HEK293 (cell line): Measurements from ENCODE around the gene TAF1.

Experiments used
- TRIM28 ChIP-seq: IDR thresholded peaks from 2 replicates; pipeline ENCODE4 v1.6.1; 2011; ENCODE audit warnings: low read length, control low read depth, borderline replicate concordance
- ZFP37 ChIP-seq: fragments of 450-650 bp; formaldehyde crosslinking; IDR thresholded peaks from 2 replicates; pipeline ENCODE4 v1.5.1; 2016; ENCODE audit warnings: missing biosample characterization, missing genetic modification characterization
- ZNF843 ChIP-seq: fragments of 450-650 bp; formaldehyde crosslinking; IDR thresholded peaks from 2 replicates; pipeline ENCODE4 v1.5.1; 2016; ENCODE audit warnings: missing biosample characterization, missing genetic modification characterization
- TF ChIP-seq, protein P1 (sequence below): fragments of 450-650 bp; formaldehyde crosslinking; IDR thresholded peaks from 2 replicates; pipeline ENCODE4 v1.5.1; 2017; ENCODE audit warnings: missing biosample characterization, missing genetic modification characterization
- TF ChIP-seq, protein P2 (sequence below): fragments of 450-650 bp; formaldehyde crosslinking; conservative IDR thresholded peaks from 2 replicates; pipeline ENCODE4 v1.5.1; 2016; ENCODE audit warnings: low read depth, missing biosample characterization, missing genetic modification characterization
- TF ChIP-seq, protein P3 (sequence below): fragments of 450-650 bp; formaldehyde crosslinking; IDR thresholded peaks from 2 replicates; pipeline ENCODE4 v1.5.1; 2016; ENCODE audit warnings: missing biosample characterization, missing genetic modification characterization
- TF ChIP-seq, protein P4 (sequence below): fragments of 450-650 bp; formaldehyde crosslinking; IDR thresholded peaks from 2 replicates; pipeline ENCODE4 v1.5.1; 2016; ENCODE audit warnings: missing biosample characterization, missing genetic modification characterization

DNA sequence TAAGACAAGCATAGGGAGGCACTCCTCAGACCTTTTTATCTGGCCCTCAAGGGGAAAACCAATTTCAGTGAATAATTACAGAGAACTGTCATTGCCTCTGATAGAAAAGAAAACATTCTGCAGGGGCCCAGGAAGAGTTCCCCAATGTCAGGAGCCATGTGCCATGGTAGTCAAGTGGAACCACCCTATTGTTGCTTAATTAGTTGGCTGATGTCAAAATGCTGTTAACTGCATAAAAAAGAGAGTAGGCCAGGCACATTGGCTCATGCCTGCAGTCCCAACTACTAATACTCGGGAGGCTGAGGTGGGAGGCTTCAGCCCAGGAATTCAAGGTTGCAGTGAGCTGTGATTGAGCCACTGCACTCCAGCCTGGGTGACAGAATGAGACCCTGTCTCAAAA is 138.2 kb downstream of the TAF1 start:
- TF ChIP-seq, protein P1, sequence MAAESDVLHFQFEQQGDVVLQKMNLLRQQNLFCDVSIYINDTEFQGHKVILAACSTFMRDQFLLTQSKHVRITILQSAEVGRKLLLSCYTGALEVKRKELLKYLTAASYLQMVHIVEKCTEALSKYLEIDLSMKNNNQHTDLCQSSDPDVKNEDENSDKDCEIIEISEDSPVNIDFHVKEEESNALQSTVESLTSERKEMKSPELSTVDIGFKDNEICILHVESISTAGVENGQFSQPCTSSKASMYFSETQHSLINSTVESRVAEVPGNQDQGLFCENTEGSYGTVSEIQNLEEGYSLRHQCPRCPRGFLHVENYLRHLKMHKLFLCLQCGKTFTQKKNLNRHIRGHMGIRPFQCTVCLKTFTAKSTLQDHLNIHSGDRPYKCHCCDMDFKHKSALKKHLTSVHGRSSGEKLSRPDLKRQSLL (tag by site-specific recombination), result no peak
- TF ChIP-seq, protein P2, sequence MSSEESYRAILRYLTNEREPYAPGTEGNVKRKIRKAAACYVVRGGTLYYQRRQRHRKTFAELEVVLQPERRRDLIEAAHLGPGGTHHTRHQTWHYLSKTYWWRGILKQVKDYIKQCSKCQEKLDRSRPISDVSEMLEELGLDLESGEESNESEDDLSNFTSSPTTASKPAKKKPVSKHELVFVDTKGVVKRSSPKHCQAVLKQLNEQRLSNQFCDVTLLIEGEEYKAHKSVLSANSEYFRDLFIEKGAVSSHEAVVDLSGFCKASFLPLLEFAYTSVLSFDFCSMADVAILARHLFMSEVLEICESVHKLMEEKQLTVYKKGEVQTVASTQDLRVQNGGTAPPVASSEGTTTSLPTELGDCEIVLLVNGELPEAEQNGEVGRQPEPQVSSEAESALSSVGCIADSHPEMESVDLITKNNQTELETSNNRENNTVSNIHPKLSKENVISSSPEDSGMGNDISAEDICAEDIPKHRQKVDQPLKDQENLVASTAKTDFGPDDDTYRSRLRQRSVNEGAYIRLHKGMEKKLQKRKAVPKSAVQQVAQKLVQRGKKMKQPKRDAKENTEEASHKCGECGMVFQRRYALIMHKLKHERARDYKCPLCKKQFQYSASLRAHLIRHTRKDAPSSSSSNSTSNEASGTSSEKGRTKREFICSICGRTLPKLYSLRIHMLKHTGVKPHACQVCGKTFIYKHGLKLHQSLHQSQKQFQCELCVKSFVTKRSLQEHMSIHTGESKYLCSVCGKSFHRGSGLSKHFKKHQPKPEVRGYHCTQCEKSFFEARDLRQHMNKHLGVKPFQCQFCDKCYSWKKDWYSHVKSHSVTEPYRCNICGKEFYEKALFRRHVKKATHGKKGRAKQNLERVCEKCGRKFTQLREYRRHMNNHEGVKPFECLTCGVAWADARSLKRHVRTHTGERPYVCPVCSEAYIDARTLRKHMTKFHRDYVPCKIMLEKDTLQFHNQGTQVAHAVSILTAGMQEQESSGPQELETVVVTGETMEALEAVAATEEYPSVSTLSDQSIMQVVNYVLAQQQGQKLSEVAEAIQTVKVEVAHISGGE, result no peak
- TF ChIP-seq TRIM28, result no peak
- TF ChIP-seq ZNF843 (tag by site-specific recombination), result no peak
- TF ChIP-seq, protein P3, sequence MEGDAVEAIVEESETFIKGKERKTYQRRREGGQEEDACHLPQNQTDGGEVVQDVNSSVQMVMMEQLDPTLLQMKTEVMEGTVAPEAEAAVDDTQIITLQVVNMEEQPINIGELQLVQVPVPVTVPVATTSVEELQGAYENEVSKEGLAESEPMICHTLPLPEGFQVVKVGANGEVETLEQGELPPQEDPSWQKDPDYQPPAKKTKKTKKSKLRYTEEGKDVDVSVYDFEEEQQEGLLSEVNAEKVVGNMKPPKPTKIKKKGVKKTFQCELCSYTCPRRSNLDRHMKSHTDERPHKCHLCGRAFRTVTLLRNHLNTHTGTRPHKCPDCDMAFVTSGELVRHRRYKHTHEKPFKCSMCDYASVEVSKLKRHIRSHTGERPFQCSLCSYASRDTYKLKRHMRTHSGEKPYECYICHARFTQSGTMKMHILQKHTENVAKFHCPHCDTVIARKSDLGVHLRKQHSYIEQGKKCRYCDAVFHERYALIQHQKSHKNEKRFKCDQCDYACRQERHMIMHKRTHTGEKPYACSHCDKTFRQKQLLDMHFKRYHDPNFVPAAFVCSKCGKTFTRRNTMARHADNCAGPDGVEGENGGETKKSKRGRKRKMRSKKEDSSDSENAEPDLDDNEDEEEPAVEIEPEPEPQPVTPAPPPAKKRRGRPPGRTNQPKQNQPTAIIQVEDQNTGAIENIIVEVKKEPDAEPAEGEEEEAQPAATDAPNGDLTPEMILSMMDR (tag by site-specific recombination), result no peak
- TF ChIP-seq ZFP37 (tag by site-specific recombination), result no peak
- TF ChIP-seq, protein P4, sequence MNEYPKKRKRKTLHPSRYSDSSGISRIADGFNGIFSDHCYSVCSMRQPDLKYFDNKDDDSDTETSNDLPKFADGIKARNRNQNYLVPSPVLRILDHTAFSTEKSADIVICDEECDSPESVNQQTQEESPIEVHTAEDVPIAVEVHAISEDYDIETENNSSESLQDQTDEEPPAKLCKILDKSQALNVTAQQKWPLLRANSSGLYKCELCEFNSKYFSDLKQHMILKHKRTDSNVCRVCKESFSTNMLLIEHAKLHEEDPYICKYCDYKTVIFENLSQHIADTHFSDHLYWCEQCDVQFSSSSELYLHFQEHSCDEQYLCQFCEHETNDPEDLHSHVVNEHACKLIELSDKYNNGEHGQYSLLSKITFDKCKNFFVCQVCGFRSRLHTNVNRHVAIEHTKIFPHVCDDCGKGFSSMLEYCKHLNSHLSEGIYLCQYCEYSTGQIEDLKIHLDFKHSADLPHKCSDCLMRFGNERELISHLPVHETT (tag by site-specific recombination), result no peak
